Mammary epithelial cell (primary cell): ENCODE data around the gene DDX51.

Experiments
- EZH2 ChIP-seq: IDR thresholded peaks from 2 replicates; pipeline ENCODE4 v1.6.1; 2012; ENCODE audit warnings: low read length, inconsistent platforms, borderline replicate concordance
- TF ChIP-seq, protein P1 (sequence below), 2 donors: IDR thresholded peaks in 1 of 2; conservative IDR thresholded peaks in 1 of 2; 2 replicates each; pipeline ENCODE4 v1.5.1; 2011 to 2012; ENCODE audit warnings: inconsistent platforms in 2 of 2, low read length in 2 of 2, mild to moderate bottlenecking in 2 of 2, control low read depth in 1 of 2, low read depth in 1 of 2; ENCODE audit not compliant: insufficient read depth in 1 of 2; ENCODE audit errors: extremely low read depth in 1 of 2

DNA sequence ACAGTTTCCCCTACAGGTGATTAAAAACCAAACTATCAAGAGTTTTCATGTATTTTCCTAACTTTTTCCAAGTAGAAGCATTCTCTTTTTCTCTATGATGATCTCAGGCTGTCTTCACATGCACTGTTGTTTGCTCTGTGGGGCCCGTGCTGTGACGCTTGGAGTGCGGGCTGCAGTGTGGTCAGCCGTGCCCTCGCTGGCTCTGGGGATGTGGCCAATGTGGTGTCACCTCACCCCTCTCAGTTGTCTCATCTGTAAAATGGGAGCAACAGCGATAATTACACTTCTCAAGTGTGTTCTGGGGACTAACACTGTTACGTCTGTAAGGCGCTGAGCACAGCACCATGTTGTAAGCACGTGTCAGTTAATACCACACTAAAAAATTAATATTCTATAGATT is 28.6 kb downstream of the DDX51 start:
- TF ChIP-seq, protein P1, sequence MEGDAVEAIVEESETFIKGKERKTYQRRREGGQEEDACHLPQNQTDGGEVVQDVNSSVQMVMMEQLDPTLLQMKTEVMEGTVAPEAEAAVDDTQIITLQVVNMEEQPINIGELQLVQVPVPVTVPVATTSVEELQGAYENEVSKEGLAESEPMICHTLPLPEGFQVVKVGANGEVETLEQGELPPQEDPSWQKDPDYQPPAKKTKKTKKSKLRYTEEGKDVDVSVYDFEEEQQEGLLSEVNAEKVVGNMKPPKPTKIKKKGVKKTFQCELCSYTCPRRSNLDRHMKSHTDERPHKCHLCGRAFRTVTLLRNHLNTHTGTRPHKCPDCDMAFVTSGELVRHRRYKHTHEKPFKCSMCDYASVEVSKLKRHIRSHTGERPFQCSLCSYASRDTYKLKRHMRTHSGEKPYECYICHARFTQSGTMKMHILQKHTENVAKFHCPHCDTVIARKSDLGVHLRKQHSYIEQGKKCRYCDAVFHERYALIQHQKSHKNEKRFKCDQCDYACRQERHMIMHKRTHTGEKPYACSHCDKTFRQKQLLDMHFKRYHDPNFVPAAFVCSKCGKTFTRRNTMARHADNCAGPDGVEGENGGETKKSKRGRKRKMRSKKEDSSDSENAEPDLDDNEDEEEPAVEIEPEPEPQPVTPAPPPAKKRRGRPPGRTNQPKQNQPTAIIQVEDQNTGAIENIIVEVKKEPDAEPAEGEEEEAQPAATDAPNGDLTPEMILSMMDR (conservative IDR thresholded peaks at IDR 0.05 in 1 of 2, IDR thresholded peaks at IDR 0.05 in 1 of 2; ENCODE audit: extremely low read depth in 1 of 2, insufficient read depth in 1 of 2, low read depth in 1 of 2, low read length in 2 of 2), result no peak
- no peak for TF ChIP-seq EZH2
